Fibroblast of skin of abdomen (primary cell): Measurements from ENCODE around the gene TMIE.

Source experiments
- DNase-seq: peaks from one replicate; pipeline ENCODE4 v3.0.0-alpha.2; 2013

TMIE gene

DNA sequence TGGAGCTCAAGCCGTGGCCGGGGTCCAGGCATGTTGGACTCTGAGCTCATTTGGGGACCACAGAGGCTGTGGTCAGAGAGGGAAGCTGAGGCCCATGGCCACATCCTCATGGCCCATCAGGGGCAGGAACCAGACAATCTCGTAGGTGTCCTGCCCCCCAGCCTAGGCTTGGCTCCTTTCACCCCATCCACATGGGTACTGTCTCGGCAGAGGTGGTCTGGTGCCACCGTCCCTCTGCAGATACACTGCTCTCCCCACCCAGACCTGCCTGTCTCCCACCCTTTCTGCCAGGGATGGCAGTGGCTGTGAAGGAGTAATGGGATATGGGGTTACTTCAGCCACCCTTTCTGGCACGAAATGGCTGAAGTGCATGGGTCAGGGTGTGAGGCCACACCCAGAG, 8.5 kb downstream of the TMIE start:
- no peak for DNase-seq

DNA sequence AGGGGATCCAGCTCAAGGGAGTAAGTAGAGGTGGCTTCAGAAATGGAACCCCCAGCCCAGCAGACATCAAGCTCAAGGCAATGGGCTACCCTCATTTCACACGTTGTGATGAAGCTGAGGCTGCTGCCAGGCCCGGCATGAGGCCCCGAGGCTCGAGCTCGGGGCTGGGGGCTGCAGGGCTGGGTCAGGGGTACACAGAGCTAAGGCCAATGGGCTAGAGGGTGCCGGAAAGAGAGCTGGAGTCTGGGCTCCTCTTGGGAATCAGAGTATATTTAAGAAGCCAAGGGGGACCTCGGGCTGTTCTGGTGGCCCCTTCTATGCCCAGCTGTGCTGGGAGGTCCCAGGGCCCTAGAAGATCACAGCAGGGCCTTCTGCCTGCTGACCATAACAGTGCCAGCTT, 9.0 kb downstream of the TMIE start:
- no peak for DNase-seq

DNA sequence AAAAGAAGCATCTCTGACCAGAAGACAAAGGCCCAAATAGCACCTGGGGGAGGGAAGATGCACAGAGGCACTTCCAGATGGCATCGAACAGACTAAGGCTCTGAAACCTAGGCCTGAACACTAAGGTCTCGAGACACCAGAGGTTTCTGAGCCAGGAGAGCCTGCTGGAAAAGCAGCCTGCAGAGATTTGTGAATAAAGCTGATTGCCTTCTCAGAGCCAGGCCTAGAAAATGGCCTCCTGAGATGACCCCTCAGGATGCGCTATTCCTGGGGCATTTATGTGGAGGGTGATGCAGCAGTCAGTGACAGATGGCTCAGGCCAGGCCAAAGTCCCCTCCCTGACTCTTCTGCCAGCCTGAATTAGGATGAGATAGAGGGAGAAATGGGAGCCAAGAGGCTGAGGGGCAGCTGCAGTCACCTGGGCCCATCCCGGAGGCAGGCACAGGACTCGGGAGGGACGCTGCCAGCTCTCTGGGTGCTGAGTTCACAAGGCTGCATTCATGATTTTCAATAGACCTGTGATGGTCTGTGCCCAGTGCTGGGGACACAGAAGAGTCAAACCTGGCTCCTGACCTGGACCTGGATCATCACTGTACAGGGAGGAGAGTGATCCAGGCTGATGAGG, 9.6 kb downstream of the TMIE start:
- DNase-seq = no peak

DNA sequence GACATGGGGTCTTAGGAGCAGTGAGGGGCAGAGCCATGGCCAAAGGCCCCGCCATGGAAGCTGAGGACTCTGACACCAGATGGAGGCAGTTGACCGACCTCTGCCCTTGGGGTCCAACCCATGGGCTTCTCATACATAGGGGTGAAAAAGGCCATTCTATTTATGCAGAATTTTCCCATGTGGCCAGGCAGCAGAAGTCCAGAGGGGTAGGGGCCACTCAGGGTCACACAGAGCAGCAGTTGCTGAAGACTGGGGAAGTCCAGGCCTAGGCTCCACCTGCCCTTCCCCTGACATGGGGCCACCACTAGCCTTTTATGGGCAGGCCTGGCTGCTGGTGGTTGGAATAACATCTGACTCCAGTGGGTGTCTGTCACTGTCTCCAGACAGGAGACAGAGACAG, 10.1 kb downstream of the TMIE start:
- DNase-seq = no peak

DNA sequence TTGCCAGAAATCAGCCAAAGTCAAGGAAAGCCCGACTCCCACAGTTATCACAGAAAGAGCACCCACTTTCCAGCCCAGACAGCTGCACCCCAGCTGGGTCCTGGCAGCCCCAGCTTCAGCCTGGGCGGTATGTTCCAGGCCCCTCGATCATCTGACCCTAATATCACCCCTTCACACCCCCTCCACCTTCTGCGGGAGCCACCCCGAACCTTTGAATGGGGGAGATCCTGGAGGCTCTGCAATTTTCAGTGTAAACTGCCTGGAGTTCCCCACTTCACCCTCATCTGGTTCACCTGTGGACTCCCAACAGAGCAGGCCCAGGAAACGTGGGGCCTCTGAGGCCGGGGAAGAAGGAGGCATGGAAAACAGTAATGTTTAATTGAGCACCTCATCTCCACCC, 10.6 kb downstream of the TMIE start:
- no peak for DNase-seq

DNA sequence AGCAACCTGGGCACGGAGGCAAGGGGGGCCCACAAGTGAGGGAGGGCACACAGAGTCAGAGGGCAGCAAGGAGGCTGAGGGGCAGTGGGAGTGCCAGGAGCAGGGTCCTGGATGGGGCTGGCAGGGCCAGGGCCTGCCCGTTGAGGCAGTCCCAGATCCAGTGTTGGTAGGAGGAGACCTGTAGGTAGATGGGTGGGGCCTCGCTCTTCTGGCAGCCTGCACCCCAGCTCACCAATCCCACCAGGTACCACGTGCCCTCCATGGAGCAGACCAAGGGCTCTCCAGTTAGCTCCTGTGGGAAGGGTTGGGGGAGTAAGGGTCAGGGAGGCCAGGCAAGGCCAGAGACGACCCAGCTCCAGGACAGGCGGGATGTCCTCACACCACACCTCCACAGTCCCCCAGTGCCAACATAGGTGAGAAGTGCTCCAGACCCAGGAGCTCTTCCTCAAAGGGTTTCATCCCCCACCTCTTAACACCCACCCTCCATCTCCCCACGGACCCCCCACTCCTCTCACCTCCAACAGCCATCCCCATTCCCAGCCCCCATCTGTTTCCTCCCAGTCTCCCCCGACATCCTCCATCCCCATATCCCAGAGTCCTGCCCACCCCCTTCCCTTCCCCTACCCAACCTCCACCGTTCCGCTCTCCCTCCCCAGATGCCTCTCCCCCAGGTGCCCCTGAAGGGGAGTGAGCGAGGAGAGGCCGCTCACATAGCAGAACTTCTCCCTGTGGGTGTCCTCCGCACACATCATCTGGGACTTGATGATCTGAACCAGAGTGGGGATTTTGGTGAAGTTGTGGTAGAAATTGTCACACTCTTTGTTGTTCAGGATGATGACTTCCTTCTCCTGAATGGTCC, 11.2 kb downstream of the TMIE start:
- DNase-seq = no peak

DNA sequence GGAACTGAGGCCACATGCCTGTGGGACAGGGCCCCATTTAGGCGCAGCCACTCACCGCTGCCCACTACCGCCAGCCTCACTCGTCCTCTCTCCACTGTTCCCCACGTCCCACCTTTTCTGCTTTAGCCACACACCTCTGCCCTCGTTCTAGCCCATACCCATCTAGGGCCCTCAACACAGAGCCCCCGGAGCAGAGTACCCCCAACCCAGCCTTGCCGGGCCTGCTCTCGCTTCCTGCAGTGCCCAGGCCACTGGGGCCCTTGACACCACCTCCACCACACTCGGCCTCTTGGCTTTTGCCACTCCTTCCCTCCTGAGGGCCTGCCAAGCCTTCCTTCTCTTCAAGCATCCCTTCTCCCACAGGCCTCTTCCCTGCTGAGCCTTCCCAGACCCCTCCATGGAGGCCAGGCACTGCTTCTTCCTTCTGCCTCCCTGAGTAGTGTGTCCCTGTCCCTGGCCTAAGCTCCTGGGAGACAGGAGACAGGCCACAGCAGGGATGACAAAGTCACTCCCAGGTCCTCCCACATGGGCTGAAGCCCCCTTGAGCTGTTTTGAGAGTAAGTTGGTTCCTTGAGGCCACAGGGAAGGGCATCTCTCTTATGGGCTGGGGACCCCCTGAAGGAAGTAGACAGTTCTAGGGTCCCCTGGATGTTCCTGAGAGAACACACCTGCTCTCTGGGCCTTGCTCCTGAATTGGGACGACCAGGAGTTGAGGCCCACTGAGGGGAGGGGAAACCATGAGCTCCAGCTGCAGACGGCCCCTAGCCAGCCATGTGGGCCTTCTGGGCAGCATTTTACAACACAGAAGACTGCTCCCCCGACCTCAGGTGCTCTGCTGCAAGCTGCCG, 12.1 kb downstream of the TMIE start:
- DNase-seq = no peak

DNA sequence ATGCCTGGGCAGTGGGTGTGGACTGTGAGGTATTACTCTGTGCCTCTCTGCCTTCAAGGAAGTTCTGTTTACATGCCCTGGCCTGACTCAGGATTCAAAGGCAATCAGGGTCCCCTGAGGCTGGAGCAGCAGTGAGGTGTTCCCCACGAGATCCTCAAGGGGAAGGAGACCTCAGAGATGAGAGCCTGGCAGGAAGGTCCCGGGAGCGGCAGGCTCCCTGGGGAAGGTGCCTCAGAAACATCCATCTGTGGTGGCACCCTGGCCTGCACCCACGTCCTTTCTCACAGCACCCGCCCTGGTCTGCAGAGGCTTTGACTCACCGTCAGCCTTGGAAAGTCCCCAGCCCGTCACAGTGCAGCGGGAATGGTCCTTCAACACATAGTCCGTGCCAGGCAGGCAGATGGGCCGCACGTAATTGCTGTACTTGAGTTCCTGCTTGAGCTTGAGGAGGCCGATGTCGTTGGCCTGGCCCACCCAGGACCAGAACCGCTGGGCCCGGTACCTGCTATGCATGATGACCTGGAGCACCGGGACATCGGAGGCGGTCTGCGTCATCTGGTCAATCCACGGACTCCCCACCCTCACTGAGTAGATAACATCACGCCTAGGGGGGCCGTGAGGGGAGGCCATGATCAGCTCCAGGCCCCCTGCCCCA, 12.8 kb downstream of the TMIE start:
- DNase-seq = no peak

DNA sequence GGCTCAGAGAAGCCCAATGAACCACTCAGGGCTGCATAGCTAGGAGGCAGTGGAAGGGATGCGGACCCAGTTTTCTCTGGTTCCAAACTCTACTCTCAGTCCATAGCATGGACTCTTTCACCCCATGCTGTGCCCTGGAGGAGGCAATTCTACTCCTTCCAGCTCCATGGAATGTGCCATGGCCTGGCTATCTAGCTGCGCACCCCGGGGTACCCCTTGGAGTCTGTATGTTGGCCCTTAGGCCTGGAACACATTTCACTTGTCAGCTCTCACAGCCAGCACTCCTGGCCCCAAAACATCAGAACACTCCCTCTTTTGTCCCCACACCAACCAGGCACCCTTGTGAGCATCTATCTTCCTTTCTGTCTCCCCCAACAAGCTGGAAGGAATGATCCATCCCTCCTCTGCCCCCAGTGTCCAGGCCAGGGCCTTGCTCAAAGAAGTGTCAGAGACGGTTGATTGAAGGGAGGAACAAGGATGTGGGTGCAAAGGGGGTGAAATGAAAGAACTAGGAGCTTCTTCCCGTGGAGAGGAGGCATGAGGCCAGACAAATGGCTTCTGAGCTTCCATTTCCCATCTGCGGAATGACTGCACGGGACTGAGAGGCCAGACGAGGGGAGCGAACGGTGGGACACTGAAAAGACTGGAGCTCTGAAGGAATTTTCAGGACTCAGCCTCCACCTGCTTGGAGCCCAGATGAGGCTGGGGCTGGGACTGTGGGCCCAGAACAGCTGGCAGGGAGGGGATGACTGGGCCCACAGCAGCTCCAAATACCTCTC, 13.7 kb downstream of the TMIE start:
- DNase-seq = no peak

DNA sequence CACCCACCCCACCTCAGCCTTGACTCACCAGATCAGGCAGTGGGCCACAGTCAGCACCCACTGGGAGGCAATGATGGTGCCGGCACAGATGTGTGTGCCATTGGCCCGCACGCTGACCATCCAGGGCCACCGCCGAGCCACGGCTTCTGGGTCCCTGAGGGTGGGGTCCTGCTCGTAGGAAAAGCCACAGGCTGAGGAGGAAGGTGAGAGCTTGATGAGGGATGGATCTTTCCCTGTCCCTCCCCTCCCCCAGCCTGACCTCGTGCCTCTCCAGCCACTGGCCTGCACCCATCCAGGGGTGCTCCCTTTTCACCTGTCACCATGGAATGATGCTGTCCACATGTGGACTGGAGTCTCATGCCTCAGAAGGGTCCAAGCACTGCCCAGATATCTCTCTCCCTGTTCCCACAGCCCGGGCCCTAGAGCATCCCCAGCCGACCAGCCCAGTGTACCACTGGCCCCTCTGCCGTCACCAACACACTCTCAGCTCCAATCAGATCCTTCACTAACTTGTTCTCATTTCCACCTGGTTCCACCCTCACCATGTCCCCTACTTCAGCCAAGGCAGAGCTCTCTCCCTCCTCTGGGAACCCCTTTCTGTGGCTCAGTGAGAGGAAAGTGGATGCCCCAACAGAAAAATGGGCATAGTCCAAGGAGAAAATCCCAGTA, 14.4 kb downstream of the TMIE start:
- no peak for DNase-seq

DNA sequence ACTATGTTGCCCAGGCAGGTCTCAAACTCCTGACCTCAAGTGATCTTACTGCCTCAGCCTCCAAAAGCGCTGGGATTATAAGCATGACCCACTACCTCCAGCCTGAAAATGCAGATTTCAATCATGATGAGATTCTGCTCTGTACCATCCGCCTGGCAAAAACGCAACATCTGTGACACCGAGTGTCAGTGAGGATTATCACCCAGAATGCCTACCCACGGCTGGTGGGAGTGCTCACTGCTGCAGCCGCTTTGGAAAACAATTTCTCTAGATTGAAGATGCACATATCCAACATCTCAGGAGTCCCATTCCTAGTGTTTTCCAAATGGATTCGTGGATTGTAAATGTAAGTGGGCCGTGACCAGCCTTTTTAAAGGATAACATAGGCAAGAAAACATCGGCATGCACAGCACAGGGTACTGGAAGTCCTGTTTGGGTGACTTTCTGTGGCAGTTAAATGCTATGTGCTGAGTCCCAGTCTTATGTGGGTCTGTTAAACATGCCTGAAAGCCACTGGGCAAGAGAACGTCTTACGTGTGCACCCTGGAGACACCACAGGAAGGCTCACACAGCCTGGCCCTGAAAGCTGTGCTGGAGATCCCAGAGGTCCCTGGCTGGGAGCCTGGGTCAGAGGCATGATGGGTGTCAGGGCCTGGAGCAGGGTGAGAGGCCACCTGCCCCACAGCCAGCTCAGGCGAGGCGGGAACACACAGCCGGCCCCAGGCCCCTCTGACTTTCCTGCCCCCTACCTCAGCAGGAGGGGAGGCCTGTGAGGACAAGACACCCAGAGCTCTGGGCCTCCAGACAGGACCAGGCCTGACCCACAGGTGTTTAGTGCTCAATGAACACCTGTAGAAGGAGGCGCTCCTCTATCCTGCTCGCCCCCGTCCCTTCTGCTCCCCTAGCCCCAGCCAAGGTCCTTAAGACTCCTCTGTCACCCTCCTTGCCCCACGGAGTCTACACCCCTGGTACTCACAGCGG, 15.6 kb downstream of the TMIE start:
- DNase-seq = no peak

DNA sequence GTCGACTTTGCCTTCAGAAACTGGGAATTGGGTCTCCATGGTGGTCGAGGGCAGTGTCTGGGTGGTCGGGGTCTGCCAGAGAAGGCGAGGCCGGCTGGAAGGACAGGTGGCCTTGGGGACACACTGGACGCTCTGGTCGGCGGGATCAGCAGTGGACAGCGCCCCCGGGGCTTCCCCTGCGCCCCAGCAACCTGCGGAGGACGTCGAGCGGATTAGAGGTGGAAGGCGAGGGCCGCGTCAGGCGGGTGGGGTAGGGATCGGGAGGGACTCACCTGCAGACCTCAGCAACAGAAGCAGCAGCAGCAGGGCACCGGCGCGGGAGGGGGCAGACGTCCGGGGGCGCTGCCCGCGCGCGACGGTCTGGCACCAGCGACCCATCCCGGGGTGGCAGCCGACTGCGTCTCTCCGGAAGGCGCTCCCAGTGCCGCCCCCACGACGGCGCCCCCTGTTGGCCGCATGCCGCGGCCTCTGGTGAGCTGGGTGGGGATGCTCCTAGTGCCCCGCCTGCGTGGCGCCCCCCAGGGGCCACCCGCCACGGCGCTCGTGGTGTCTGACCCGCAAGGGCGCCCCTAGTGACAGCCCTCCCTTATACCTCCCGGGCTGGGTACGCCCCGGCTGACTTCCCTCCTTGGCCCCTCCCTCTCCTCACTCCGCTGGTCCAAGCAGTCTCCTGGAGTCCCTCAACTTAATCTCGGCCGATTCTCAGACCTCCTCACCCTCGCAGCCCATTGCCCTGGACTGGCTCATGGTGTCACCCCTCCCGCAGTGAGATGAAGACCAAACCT, 16.4 kb downstream of the TMIE start, which contains the start of gene PRSS50:
Gene PRSS50, minus strand, starts transcription at position 423 of the 785 bp plus-strand sequence. Its CDS starts 45 bp downstream, at position 378.
- DNase-seq = no peak

DNA sequence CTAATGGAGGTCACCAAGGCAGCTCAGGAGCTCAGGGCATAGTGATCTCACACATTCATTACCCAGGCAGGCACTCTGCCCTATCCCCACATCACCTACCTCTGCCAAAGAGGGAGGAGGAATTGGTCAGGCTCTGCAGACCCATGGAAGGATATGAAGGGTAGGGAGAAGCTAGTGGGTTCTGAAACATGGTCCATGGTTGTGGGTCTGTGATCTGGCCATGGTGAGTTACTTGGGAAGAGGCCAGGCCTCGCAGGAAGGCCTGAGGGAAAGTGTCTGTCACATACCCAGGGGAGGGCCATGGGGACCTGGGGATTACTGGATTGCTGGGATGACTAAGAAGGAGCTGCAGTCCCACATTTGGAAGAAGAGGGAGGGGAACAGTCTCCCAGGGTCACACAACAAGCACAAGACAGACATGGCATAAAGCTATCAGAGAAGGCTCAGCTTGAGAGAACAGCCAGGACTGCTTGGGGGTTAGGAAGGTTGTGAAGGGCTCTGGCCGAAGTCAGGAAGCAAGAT, 17.9 kb downstream of the TMIE start:
- DNase-seq = no peak

DNA sequence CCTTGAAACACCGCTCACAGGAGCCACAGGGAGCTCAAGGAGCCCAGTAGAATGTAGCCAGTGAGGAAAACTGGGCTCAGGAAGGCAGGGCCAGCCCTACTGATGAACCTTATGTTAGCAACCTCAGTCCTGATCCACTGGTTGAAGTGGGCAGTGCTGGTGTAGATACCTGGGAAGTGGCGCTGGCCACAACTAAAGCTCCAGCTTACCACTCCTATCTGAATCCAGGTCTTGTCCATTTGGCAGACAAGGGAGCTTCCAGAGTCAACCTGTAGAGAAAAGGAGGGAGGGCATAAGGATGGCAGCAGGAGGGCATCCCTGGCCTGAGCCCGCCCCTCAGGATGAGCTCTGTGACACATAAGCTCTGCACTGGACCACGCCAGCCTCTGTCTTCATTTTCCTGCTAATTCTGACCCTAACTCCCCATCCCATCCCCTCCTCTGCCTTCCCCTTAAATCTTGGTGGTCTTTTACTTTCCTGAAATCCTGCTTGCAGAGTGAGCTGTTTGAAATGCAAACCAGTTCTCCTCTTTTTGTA, 18.6 kb downstream of the TMIE start:
- DNase-seq = no peak

DNA sequence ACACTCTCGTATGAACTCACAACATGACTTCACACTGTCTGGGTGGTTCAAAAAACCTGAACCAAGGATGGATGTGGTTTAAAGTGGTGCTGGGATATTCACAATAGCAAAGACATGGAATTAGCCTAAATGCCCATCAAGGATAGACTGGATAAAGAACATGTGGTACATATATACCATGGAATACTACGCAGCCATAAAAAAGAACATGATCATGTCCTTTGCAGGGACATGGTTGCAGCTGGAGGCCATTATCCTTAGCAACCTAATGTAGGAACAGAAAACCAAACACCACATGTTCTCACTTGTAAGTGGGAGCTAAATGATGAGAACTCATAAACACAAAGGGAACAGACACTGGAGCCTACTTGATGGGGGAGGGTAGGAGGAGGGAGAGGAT, 19.8 kb downstream of the TMIE start:
- DNase-seq = no peak

DNA sequence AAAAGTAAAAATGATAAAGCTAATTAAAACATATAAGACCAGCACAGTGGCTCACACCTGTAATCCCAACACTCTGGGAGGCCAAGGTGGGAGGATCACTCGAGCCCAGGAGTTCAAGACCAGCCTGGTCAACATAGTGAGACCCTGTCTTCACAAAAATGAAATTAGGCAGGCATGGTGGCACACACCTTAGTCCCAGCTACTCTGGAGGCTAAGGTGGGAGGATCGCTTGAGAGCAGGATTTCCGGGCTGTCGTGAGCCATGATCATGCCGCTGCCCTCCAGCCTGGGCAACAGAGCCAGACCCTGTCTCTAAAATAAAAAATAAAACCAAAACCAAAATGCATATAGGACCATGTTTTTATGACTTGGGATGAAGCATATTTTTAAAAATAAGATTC, 21.3 kb downstream of the TMIE start:
- no peak for DNase-seq

DNA sequence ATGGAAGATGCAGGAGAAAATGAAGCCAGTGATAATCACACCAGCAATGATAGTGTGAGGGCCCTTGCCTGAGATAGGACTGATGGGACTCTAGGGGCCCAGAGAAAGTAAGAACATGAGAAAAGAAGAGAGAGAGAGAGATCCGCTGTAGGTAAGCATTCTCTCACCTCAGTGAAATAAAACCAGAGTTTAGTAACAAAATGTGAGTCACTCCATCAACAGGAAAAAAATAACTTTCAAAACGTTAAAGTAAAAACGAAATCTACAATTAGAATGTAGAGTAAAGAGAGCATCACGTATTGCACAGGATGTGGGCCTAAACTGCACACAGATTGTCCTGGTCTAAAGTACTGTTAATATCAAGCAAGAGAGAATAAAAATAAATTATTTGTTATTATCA, 23.2 kb downstream of the TMIE start:
- DNase-seq = no peak

DNA sequence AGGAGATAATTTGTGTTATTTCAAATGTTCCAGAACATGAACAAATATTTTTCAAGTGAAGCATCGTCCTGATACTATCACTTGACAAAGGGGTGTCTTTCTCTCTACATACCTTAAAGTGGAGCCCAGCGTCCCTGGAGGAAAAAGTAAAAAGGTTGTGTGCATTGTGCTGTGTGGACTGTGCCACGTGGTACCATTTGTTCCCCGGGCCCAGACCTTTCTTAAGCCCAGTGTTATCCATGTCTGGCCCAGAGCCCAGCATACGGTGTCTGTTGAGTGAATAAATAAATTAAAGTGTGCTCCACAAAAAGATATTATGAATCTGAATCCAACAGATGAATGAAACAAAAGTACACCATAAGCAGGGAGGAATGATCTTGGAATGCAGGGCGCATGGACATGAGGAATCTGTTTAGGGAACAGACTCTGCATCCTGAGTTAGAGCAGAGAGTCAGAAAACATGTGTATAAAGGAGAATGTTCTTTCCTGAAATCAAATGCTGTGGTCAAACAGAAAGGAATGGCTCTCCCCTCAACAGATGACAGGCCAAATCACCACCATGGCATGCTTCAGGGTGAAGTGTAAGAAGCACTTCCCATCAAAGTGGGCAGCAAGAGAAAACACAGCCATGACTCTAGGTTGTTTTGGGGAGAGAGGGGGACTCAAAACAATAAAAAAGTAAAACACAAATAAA, 24.6 kb downstream of the TMIE start:
- DNase-seq = peak; percentile 64
